Panc1 (cell line): Measurements from ENCODE around the gene RGS6. TPM values are rescaled to one million over a fixed set of nuclear protein-coding genes. Genes with fewer than 3 reads are reported as not detected.

Source experiments
- ATAC-seq: fragments of 200-7000 bp; cut with Tn5 transposase; 2 replicates; pipeline ENCODE4 v1.9.1; 2020; ENCODE audit warnings: mild to moderate bottlenecking, moderate library complexity
- BruUV-seq: library from RNA; stranded (reverse); fragments of 400-500 nt; replicated peaks from 2 replicates; lab custom pipeline; 2021; lab: Mats Ljungman, UMichigan
- CTCF ChIA-PET: fragments of 300-600 bp; sonication (Branson Sonifier 250); formaldehyde crosslinking; loops from one replicate; lab custom pipeline; 2022; ENCODE audit warnings: antibody characterized with exemption; lab: Charles Lee
- POLR2A ChIA-PET: fragments of 300-600 bp; sonication (Branson Sonifier 250); formaldehyde crosslinking; loops from one replicate; lab custom pipeline; 2022; ENCODE audit warnings: antibody characterized with exemption; lab: Charles Lee
- DNase-seq: peaks from one replicate; pipeline ENCODE4 v3.0.0-alpha.2; 2010; ENCODE audit warnings: low read depth, low spot score
- H3K27ac ChIP-seq: 2 replicates; pipeline ENCODE4 v1.5.1; 2011; ENCODE audit warnings: mild to moderate bottlenecking, low read length, inconsistent platforms
- H3K27me3 ChIP-seq: fragments of 200-500 bp; sonication (Bioruptor generic); 2 replicates; pipeline ENCODE4 v1.6.0; 2014; ENCODE audit warnings: low read length, inconsistent platforms; ENCODE audit not compliant: control insufficient read depth, insufficient read depth
- H3K36me3 ChIP-seq: fragments of 200-500 bp; sonication (Bioruptor generic); 2 replicates; pipeline ENCODE4 v1.5.1; 2014; ENCODE audit warnings: inconsistent platforms, mild to moderate bottlenecking, low read length, moderate library complexity; ENCODE audit not compliant: control insufficient read depth, insufficient read depth
- H3K4me1 ChIP-seq: 2 replicates; pipeline ENCODE4 v1.5.1; 2011; ENCODE audit warnings: inconsistent platforms, mild to moderate bottlenecking, low read length, moderate library complexity; ENCODE audit not compliant: control insufficient read depth, insufficient read depth
- H3K4me3 ChIP-seq, 2 experiments: 2 replicates each; pipeline ENCODE4 v1.5.1; 2011 to 2012; ENCODE audit warnings: low read depth in 2 of 2, low read length in 2 of 2, mild to moderate bottlenecking in 2 of 2, inconsistent platforms in 1 of 2, moderate library complexity in 1 of 2
- H3K9me3 ChIP-seq: fragments of 200-500 bp; sonication (Bioruptor generic); 2 replicates; pipeline ENCODE4 v1.5.1; 2014; ENCODE audit warnings: low read depth, mild to moderate bottlenecking, inconsistent platforms, low read length, moderate library complexity; ENCODE audit not compliant: control insufficient read depth, insufficient read depth
- POLR2AphosphoS5 ChIP-seq: IDR thresholded peaks from 2 replicates; pipeline ENCODE4 v1.6.1; 2012; ENCODE audit warnings: mild to moderate bottlenecking, low read depth, low read length, moderate library complexity
- REST ChIP-seq, 2 experiments: IDR thresholded peaks; 2 replicates each; pipeline ENCODE4 v1.6.1; 2011 to 2012; ENCODE audit warnings: low read depth in 2 of 2, control low read depth in 1 of 2, low read length in 1 of 2, mild to moderate bottlenecking in 1 of 2, moderate library complexity in 1 of 2; ENCODE audit not compliant: insufficient read depth in 1 of 2
- SIN3A ChIP-seq: IDR thresholded peaks from 2 replicates; pipeline ENCODE4 v1.6.1; 2012; ENCODE audit warnings: low read depth, mild to moderate bottlenecking, low read length, moderate library complexity, borderline replicate concordance; ENCODE audit not compliant: insufficient read depth
- TCF7L2 ChIP-seq: IDR thresholded peaks from 2 replicates; pipeline ENCODE4 v1.6.1; 2011; ENCODE audit warnings: mild to moderate bottlenecking, low read depth, low read length, inconsistent platforms
- in situ Hi-C: cut with HindIII; loops from 2 replicates; pipeline ENCODE4 v1.10.0; 2016; ENCODE audit warnings: low sequenced_read_pairs, low pct_unique_long_range_greater_than_20kb
- intact Hi-C: fragments of 100-400 bp; cut with micrococcal nuclease; formaldehyde crosslinking; loops from one replicate; pipeline ENCODE4 v1.10.0; 2022; ENCODE audit not compliant: unreplicated experiment
- total RNA-seq: library from RNA; stranded (reverse); gene quantifications from one replicate; pipeline ENCODE4 v1.2.1, GENCODE V29; 2021; ENCODE audit not compliant: unreplicated experiment
- TF ChIP-seq, protein P1 (sequence below): fragments of 450-650 bp; IDR thresholded peaks from 2 replicates; pipeline ENCODE4 v1.5.1; 2017; ENCODE audit warnings: mild to moderate bottlenecking

The RGS6 gene
- total RNA-seq, 1 experiment from 2014 or later: not detected

DNA sequence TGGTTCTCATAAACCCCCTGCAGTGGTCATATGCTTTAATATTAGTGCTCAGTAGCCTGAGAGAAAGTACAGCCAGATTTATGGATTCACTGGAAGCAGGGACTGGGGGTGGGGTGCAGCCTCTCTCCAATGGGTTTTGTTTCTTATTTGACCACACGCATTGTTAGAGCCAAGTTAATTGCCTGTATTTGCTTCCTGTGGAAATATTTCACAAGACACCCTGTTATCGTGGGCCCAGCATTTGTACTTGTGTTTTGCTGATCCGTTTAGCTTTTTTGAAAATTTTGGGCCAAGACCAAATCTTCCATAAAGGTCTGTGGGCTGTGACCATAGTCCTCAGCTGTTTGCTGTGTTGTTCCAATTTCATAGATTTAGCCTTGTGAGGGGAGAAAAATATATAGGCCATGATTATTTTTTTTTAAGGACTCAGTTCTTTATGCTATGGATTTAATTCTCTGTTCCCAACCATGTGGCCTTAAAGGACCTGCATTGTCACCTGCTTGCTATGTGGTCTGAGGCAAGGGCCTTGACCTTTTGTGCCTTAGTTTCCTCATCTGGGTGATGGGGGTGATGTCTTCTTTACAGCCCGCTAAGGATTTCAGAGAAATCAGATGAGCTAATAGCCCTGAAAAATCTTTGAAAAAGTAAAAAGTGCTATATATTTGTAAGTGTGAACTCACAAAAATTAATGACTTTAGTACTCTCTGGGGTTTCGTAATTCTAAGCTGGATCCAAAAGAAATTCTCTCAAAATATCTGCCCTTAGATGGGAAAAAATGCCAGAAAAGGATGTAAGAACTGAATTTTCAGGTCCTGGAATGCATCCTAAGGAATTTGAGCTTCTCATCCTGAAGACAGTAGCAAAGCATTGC, 591.4 kb downstream of the RGS6 start:
- in situ Hi-C loops: no loop called here
- no TSS peak for BruUV-seq

DNA sequence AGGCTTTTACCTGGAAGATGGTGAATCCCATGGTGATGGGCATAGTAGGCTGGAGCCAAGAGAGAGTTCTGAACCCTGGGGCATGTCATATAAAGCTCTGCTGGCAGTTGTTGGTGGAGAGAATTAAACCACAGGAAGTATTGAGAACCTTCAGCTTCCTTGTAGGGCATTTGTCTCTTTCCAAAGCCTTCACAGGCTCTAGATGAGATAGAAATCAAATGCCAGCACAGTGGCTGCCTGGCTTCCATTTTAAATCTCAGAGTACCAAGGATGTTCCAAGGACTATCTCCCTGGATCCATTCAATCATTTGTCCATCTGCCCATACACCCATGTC, 592.0 kb downstream of the RGS6 start:
- H3K27me3 ChIP-seq: peaks cover 3% of the 10 kb centered on the region
- no peak overlapping the region for H3K27ac ChIP-seq
- no peak overlapping the region for H3K4me3 ChIP-seq
- ChIA-PET POLR2A (no interaction called here), CTCF (no interaction called here)
- peaks cover 2% of the 10 kb centered on the region; the same call in 1 of the 2 replicates for H3K9me3 ChIP-seq
- TF ChIP-seq SIN3A (no peak), TCF7L2 (no peak), POLR2AphosphoS5 (no peak), REST (IDR thresholded peaks at IDR 0.05; ENCODE audit: insufficient read depth in 1 of 2, low read depth in 2 of 2, low read length in 1 of 2) (no peak)
- TF ChIP-seq, protein P1, sequence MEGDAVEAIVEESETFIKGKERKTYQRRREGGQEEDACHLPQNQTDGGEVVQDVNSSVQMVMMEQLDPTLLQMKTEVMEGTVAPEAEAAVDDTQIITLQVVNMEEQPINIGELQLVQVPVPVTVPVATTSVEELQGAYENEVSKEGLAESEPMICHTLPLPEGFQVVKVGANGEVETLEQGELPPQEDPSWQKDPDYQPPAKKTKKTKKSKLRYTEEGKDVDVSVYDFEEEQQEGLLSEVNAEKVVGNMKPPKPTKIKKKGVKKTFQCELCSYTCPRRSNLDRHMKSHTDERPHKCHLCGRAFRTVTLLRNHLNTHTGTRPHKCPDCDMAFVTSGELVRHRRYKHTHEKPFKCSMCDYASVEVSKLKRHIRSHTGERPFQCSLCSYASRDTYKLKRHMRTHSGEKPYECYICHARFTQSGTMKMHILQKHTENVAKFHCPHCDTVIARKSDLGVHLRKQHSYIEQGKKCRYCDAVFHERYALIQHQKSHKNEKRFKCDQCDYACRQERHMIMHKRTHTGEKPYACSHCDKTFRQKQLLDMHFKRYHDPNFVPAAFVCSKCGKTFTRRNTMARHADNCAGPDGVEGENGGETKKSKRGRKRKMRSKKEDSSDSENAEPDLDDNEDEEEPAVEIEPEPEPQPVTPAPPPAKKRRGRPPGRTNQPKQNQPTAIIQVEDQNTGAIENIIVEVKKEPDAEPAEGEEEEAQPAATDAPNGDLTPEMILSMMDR: no peak
- no TSS peak for BruUV-seq
- in situ Hi-C loops (no loop called here), intact Hi-C loops (no loop called here)
- DNase-seq (no peak), ATAC-seq (no peak)
- H3K36me3 ChIP-seq: no peaks in the 10 kb centered on the region
- no peaks in the 10 kb centered on the region for H3K4me1 ChIP-seq

More for the DNA sequence above, 591.4 kb downstream of the RGS6 start:
- H3K27me3 ChIP-seq: peaks cover 3% of the 10 kb centered on the region
- no peak overlapping the region for H3K27ac ChIP-seq
- no peaks in the 10 kb centered on the region for H3K4me1 ChIP-seq
- TF ChIP-seq POLR2AphosphoS5 (no peak), TCF7L2 (no peak), REST (IDR thresholded peaks at IDR 0.05; ENCODE audit: insufficient read depth in 1 of 2, low read depth in 2 of 2, low read length in 1 of 2) (no peak), SIN3A (no peak)
- TF ChIP-seq, protein P1: no peak
- ChIA-PET CTCF (no interaction called here), POLR2A (no interaction called here)
- no peak overlapping the region for H3K4me3 ChIP-seq
- no peaks in the 10 kb centered on the region for H3K36me3 ChIP-seq
- ATAC-seq: no peak
- H3K9me3 ChIP-seq: peaks cover 2% of the 10 kb centered on the region; the same call in 1 of the 2 replicates
- intact Hi-C loops: no loop called here
- no peak for DNase-seq
